GM12874 (cell line): Measurements from ENCODE around the gene RETREG3.

Experiments
- CTCF ChIP-seq: IDR thresholded peaks from 2 replicates; pipeline ENCODE4 v1.5.1; 2011; ENCODE audit warnings: low read depth, mild to moderate bottlenecking, control low read depth, low read length, moderate library complexity; ENCODE audit not compliant: insufficient read depth

Gene RETREG3

DNA sequence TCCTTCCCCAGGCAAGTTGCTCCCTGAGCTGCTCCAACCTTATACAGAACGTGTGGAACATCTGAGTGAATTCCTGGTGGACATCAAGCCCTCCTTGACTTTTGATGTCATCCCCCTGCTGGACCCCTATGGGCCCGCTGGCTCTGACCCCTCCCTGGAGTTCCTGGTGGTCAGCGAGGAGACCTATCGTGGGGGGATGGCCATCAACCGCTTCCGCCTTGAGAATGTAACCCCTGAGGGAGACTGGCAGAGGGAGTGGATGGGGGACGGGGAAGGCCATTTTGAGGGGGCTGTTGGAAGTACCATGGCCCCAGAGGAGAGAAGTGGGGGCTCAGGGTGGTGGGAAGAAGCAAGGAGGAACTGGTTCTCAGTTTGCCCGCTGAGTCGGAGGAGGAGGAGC is 45.2 kb downstream of the RETREG3 start:
- no peak for TF ChIP-seq CTCF

GRCh38 chr17:42563543-42563942 is 45.6 kb downstream of the RETREG3 start:
- TF ChIP-seq CTCF, result no peak

DNA sequence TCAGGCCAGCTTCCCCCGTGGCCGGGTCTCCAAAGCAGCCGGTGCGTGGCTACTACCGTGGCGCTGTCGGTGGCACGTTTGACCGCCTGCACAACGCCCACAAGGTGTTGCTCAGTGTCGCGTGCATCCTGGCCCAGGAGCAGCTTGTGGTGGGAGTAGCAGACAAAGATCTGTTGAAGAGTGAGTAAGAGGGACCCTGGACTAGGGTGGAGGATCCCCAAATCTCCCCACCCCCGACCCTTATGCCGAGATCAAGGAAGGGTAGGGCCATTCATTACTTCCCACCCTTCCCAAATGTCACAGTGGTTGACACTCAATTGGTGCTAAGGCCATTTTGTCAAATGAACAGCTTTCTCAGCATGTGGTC is 46.0 kb downstream of the RETREG3 start:
- TF ChIP-seq CTCF, result no peak

DNA sequence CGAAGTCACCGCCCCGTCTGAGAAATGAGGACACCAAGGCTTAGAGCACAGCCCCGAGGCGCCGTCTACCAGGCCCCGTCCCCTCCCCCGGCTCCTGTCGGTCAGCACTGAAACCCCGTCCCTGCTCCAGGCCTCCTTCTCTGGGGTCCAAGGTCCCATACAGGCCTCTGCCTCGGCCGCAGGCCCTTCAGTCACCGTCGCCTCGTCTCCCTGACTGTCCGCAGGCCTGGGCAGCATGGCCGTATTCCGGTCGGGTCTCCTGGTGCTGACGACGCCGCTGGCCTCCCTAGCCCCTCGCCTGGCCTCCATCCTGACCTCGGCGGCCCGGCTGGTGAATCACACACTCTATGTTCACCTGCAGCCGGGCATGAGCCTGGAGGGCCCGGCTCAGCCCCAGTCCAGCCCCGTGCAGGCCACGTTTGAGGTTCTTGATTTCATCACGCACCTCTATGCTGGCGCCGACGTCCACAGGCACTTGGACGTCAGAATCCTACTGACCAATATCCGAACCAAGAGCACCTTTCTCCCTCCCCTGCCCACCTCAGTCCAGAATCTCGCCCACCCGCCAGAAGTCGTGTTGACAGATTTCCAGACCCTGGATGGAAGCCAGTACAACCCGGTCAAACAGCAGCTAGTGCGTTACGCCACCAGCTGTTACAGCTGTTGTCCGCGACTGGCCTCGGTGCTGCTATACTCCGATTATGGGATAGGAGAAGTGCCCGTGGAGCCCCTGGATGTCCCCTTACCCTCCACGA is 46.6 kb downstream of the RETREG3 start:
- TF ChIP-seq CTCF, result no peak

DNA sequence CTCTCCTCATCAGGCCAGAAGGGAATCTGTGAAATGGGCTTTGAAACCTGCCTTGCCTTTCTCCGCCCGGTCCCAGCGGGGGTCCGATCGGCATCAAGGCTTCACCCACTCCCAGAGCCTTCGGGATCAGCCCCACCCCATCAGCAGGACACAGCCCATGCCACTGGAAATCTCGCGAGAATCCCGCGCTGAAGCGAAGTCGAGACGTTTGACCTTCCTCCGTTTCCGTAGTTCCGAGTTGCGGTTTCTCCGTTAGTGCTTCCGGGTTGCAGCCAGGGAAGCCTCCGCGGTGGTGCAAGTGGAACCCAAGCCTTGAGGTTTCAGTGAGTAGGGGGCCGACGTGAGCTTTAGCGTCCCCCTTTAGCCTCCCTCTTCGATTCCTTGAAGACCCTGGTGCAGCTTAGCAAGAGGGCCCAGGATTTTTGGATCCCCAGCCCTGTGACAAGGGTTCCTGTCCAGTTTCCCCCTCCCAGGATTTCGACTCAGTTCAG is 47.2 kb downstream of the RETREG3 start, which contains the start of gene COASY:
TSS of gene COASY (plus strand) at position 252 of the 491 bp plus-strand sequence. CDS start 475 bp downstream, outside the sequence.
- no peak for TF ChIP-seq CTCF

- TF ChIP-seq CTCF, result no peak
Observed at GRCh38 chr17:42560246-42560645, 48.9 kb downstream of the RETREG3 start.

DNA sequence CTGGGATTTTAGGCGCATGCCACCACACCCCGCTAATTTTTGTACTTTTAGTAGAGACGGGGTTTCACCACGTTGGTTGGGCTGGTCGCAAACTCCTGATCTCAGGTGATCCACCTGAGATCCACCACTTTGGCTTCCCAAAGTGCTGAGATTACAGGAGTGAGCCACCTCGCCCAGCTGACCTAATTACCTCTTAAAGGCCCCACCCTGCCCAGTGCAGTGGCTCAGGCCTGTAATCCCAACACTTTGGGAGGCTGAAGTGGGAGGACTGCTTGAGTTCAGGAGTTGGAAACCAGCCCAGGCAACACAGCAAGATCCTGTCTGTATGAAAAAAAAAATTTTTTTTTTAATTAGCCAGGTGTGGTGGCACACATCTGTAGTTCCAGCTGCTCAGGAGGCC is 50.1 kb downstream of the RETREG3 start:
- TF ChIP-seq CTCF, result no peak
